Activated CD8-positive, alpha-beta memory T cell treated with anti-CD3 and anti-CD28 coated beads for 48 hours (primary cell): ENCODE data around the gene SUMF2.
"Not testable (repeated sequence)": the region's sequence is repeated elsewhere in the genome, so short reads cannot be mapped to it uniquely, and the experiment has no call there.

ENCODE experiments used
- DNase-seq, 3 experiments: peaks; one replicate each; pipeline ENCODE4 v3.0.0-alpha.2; 2020; ENCODE audit warnings: low read depth in 2 of 3, low spot score in 2 of 3

SUMF2 gene

DNA sequence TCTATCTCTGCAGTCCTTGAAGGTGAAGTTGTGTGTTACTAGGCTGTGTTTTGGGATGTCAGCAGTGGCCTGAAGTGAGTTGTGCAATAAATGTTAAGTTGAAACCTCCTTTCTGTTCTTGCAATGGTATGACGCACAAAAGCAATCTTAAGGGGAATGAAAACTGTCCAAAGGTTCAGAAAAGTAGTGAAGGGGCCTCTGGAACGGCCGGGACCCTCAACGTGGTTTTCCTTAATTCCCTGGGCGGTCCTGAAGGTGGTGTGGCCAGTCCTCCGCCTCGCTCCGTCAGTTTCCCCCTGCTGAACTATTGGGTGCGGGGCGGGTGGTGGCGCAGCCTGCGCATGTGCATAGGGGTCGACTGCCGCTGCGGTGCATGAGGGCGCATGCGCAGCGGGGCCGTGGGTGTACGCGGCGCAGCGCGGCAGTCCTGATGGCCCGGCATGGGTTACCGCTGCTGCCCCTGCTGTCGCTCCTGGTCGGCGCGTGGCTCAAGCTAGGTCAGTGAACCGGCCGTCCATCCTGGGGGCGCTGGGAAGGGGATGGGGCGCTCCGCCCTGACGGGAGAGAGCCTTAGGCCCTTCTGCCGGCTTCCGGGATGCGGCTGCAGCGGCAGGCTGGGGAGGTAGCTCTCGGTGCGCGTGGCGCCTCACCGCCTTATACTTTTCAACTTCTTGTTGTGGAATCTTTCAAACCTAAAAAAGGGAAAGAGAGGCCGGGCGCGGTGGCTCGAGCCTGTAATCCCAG lies at the start of gene SUMF2:
Gene SUMF2 (plus strand): TSS at position 405 of the 744 bp plus-strand sequence. CDS start 26 bp downstream, at position 431.
- peak; percentile 73 to 93 (median 80) for DNase-seq

DNA sequence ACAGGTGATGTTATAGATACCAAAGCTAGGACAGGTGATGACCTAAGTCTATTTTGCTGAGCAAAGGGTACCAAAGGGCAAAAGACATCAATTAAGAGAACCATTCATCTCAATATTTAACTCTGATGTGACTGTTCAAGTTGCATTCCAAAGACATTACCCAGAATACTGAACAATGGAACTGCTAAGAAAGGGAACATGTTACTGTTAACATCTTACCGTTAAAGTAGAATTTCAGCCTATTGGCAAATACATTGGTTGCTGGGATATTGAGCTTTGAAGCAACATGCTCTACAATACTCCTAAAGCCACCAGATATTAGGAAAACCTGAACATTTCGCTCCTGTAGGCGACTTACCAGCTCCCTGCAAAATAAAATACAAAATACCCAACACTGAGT lies 47.1 kb upstream of the SUMF2 start:
- not testable (repeated sequence) for DNase-seq

DNA sequence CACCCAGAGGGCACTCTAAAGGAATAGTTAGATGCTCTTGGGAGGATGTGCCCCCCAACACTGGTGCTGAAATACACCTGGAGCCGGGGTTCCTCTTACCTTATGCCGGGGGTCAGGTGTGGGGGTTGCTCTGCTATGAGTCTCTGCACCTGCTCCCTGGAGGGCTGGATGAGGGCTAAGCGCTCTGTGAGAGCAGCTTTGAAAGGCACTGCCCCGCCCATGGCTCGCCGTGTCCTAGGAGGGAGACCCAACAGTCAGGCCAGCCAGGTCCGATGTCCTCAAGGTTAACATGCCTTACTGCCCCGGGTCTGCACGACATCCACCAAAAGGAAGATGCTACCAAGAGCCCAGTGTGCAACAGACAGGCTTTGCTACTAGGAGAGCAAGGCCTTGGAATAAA lies 44.6 kb upstream of the SUMF2 start:
- no peak for DNase-seq

DNA sequence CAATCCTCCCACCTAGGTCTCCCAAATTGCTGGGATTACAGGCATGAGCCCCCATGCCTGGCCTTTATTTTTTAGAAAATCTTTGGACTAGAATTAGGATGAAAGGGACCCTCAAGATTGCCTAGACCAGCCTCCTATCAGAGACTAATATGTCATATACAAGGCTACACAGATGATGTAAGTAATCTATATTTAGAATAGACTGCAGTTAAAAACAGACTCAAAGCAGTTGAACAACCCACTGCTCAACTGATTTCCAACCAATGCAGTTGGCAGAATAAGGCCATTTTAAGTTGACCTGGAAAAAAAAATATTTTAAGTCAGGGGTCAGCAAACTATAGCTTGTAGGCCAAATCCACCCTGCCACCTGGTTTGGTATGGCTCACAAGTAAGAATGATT lies 40.6 kb upstream of the SUMF2 start:
- DNase-seq: no peak

DNA sequence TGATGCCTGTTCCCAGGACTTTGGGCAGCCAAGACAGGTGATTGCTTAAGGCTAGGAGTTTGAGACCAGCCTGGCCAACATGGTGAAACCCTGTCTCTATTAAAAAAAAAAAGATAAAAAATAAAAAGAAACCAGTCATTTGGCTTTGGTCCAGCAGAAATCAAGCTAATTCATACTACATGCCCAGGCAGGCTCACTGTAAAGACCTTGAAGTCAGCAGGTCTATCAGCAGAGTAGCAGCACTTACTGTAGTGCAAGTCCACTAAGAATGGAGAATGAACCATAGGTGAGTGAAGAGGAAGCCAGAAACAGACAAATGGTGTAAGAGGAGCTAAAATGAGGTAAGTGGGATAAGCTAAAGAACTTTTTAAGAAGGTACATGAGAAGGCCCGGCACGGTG lies 37.5 kb upstream of the SUMF2 start:
- no peak for DNase-seq

DNA sequence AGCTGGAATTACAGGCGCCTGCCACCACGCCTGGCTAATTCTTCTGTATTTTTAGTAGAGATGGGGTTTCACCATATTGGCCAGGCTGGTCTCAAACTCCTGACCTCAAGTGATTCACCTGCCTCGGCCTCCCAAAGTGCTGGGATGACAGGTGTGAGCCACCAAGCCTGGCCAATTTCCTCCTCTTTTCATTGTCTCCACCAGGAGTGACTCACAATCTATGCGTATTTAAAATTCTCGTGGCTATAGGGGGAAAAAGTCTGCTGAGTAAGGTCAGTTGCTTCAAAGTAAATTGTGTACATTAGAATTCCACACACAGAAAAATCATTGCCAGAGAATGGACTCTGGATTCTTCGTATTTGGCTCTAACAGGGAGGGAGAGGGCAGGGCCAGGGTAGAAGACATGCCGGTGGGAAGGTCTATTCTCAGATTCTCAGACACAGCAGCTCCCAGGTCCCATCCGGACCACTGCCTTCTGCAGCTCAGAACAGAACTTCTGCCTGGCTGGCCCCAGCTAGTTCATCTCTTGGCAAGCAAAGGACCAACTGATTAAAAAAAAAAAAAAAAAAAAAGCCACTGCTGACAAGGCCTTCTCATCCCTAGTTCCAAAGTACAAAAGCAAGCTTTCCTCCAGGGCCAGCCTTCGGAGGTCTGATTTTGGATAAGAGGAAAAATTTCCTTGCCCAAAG lies 35.0 kb upstream of the SUMF2 start:
- DNase-seq: no peak

DNA sequence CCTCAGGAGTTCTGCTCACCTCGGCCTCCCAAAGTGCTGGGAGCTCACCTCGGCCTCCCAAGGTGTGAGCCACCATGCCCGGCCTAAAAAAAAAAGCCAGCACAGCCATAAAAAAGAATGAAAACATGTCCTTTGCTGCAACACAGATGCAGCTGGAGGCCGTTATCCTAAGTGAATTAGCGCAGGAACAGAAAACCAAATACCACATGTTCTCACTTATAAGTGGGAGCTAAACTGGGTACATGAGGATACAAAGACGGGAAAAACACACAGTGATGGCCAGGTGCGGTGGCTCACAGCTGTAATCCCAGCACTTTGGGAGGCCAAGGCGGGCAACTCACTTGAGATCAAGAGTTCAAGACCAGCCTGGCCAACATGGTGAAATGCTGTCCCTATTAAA lies 33.7 kb upstream of the SUMF2 start:
- DNase-seq: no peak

DNA sequence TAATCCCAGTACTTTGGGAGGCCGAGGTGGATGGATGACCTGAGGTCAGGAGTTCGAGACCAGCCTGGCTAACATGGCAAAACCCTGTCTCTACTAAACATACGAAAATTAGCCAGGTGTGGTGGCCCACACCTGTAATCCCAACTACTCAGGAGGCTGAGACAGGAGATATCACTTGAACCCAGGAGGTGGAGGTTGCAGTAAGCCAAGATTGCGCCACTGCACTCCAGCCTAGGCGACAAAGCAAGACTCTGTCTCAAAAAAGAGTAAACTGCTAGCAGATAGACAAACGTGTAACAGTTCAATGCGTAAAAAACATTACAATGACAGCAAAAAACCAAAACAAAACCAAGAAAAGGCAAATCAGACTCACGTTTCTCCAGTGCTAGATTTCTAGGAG lies 32.5 kb upstream of the SUMF2 start:
- DNase-seq: not testable (repeated sequence)

DNA sequence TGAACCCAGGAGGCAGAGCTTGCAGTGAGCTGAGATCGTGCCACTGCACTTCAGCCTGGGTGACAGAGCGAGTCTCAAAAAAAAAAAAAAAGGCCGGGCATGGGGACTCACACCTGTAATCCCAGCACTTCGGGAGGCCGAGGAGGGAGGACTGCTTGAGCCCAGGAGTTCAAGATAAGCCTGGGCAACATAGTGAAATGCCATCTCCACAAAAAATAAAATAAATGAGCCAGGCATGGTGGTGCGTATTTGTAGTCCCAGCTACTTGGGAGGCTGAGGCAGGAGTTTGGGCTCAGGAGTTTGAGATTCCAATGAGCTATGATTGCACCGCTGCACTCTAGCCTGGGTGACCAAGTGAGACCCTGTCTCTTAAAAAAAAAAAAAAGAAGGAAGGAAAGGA lies 31.5 kb upstream of the SUMF2 start:
- not testable (repeated sequence) for DNase-seq

DNA sequence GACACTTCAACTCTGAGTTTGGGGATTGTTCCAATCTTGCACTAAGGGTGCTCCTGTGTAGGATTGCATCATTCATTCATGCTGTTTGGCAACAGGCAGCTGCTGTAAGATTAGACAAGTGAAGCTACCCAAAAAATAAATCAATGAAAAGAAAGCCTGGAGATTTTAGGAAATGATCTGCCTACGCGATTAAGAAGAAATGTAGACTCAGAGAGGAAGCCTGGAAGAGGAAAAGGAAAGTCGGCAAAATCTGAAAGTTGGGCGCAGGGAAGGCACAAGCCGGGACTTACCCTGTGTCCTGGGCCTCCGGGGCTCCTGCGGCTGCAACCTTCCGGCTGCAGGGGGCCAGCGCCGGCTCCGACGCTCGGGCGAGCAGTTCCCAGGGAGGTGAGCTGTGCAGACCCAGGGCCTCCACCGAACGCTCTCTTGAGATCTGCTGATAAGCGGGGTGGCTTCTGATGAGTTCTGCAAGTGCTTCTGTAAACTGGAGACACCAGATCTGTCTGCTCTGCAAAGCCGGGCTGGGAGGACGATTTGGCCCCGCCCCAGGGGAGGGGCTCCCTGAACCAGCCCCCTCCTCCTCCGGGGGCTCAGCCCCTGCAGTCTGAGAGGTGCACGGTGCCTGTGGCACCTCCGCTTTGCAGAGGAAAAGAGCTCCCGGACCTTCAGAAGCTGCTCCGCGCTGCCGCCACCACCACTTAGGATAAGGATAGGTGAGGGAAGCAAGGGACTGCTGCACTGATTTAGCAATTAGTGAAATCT lies 30.2 kb upstream of the SUMF2 start:
- DNase-seq: peak; percentile 30 to 37 (median 36)

DNA sequence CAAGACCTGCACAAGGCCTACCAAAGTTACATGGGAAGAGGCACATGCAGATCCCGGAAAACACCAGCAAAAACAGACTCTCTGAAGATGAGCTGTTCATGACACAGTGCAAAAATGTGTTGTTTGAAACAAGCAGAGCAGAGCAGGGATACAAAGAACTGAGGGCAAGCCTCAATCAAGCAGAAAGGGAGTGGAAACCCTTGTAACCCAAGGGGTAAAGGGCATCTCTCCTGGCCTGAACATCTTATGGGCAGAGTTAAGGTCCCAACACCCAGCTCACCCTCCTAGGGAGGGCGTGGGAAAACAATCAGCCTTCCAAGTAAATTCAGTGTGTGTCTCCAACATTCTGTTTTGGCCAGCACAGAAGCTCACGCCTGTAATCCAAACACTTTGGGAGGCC lies 23.4 kb upstream of the SUMF2 start:
- no peak for DNase-seq

DNA sequence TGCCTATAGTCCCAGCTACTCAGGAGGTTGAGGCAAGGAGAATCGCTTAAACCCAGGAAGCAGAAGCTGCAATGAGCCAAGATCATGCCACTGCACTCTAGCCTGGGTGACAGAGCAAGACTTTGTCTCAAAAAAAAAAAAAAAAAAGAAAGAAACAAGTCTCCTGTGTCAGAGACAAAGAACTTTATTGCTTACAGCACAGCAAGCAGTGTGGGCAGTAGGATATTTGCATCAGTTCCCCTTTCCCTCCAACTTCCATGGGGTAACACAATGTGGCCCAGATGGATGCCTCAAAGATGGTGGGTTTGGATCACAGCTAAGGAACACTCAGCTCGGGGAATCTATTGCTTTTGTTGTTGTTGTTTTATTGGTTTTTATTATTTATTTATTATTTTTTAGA lies 18.3 kb upstream of the SUMF2 start:
- DNase-seq: not testable (repeated sequence)

DNA sequence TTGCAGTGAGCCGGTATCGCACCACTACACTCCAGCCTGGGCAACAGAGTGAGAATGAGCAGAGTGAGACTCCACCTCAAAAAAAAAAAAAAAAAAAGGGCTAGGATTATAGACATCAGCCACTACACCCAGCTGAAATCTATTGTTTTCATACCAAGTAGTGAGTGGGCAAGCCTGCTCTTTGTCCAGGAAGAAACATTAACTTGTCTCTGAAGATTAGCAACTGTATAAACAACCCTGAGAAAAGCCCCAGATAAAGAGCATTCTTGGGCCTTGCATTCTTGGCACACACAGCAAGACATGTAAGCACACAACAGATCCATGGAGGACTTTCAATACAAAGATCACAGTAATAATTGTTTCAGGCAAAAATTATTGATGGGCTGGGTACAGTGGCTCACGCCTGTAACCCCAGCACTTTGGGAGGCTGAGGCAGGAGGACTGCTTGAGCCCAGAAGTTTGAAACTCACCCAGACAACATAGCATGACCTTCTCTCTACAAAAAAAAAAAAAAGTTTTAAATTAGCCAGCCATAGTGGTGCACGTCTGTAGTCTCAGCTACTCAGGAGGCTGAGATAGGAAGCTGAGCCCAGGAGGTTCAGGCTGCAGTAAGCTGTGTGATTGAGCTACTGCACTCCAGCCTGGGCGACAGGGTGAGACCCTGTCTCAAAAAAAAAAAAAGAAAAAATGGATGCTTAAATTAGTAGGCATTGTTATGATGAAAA lies 17.2 kb upstream of the SUMF2 start:
- DNase-seq: no peak

DNA sequence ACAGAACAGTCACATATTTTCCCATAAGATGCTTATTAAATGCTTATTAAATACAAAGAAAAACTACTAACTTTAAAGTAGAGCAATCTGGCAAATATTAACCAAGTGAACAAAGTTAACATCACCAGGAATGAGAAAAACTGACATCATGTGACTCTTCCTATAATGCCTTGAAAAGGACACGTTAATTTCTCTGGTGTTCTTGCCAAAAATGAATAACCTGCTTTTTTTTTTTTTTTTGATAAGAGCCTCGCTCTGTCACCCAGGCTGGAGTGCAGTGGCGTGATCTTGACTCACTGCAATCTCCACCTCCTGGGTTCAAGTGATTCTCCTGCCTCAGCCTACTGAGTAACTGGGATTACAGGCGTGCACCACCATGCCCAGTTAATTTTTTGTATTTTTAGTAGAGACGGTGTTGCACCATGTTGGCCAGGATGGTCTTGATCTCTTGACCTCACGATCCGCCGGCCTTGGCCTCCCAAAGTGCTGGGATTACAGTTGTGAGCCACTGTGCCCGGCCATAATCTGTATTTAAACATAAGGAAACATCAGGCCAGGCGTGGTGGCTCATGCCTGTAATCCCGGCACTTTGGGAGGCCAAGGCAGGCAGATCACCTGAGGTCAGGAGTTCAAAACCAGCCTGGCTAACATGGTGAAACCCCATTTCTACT lies 16.5 kb upstream of the SUMF2 start:
- DNase-seq: not testable (repeated sequence)

DNA sequence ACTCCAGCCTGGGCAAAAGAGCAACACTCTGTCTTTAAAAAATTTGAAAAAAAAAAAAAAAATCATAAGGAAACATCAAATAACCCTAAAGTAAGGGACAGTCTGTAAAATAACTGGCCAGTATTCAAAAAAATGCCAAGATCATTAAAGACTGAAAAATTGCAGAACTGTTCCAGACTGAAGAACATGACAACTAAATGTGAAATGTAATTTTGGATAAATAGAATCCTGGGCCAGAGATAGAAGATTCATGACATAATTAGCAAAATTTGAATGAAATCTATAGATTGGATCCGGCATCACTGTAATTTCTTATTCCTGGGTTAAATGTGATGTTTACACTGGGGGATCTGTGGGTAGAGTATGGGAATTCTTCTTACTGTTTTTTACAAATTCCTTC lies 15.8 kb upstream of the SUMF2 start:
- no peak for DNase-seq

DNA sequence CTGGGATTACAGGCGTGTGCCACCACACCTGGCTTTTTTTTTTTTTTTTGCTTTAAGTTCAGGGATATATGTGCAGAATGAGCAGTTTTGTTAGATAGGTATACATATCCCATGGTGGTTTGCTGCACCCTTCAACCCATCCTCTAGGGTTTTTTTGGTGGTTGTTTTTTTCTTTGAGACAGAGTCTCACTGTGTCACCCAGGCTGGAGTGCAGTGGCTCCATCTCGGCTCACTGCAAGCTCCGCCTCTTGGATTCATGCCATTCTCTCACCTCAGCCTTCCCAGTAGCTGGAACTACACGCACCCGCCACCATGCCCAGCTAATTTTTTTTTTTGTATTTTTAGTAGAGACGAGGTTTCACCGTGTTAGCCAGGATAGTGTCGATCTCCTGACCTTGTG lies 15.3 kb upstream of the SUMF2 start:
- DNase-seq: not testable (repeated sequence)

DNA sequence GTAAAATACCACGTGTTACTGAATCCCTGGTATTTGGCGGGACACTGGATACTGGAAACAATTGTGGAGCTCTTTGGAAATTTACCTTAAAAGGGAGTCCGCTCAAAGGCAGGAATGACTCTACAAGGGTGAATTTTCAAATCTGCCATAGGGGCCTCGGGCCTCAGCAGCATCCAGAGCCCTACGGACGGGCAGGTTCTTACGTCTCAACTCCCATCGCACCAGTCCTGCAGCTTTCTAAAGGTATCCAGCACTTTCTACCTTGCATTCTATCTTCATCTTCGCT lies 13.1 kb upstream of the SUMF2 start:
- no peak for DNase-seq

DNA sequence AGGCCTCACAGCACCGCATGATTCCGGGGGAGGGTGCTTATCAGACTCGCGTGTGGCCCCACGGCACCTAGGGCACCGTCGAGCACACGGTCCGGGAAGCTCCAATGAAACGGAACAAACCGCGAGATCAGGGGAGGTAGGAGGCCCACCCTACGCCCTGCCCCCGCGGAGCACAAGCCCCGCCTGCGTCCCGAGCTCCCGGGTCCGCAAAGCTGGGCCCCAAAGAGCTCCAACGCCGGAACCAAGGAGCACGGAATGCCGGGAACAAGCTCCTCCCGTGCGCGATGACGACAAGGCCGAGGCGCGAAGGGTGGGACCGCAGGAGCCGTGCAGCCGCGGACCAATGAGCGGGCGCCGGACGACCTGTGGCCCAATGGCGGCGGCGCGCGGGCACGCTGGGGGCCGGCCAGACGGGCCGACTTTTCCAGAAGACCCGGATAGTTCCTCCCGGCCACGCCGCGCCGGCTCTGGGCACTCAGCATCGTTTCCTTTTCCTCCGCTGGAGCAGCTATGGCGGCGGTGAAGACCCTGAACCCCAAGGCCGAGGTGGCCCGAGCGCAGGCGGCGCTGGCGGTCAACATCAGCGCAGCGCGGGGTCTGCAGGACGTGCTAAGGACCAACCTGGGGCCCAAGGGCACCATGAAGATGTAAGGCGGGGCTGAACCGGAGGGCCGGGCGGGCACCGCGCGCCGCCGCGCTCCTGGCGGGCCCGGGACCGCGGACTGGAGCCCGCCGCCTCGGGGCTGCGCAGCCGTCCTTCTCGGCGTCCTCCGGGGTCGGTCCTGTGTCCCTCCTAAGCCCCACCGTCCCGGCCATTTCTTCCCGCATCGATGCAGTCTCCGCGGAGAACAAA lies 12.5 kb upstream of the SUMF2 start, which contains the start of the genes CCT6A and PSPH:
Gene CCT6A (plus strand): TSS at position 427 of the 853 bp plus-strand sequence. CDS start 84 bp downstream, at position 511.
Gene PSPH (minus strand): TSS at position 106 of the 853 bp plus-strand sequence. CDS start 30,232 bp downstream, outside the sequence.
- DNase-seq: peak; percentile 76 to 93 (median 77)

DNA sequence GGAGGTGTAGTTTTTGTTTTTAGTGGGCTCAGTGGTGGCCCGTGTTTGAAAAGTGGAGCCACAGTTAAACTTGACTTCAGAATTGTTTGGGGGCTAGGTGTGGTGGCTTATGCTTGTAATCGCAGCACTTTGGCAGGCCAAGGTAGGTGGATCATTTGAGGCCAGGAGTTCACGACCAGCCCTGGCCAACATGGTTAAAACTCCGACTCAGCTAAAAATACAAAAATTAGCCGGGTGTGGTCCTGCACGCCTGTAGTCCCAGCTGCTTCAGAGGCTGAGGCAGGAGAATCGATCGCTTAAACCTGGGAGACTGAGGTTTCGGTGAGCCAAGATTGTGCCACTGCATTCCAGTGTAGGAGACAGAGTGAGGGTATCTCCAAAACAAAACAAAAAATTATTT lies 10.7 kb upstream of the SUMF2 start:
- DNase-seq: no peak

DNA sequence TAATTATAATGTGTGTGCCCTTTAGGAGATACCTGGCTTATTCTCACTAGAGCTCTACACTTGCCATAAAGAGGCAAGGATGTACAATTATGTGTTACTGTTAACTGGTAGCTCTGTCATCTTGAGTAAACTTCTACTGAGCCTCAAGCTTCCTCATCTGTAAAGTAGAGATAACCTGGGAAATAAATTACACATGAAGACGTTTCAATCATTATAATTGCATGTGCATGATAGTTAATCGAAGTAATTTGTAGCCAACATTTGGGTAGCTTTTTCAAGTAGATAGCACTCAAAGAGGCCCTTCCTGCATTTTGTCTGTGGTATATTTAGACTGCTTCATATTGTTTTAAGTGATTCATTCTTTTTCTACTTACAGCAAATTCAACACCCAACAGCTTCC lies 10.1 kb upstream of the SUMF2 start:
- no peak for DNase-seq
